NCI-H2196 (cell line): Measurements from ENCODE around the gene LRRN4.
A peak's percentile ranks its signal among the peaks of the same experiment; 100 is the strongest.
"Not testable (repeated sequence)": the region's sequence is repeated elsewhere in the genome, so short reads cannot be mapped to it uniquely, and the experiment has no call there.

Experiments used
- DNase-seq: peaks from one replicate; lab custom pipeline; 2025; ENCODE audit not compliant: unreplicated experiment; lab: John Stamatoyannopoulos, UW

The LRRN4 gene

GRCh38 chr20:6060213-6060612 is 6.4 kb upstream of the LRRN4 start:
- no peak for DNase-seq

GRCh38 chr20:6058684-6059295 is 4.9 kb upstream of the LRRN4 start:
- peak; percentile 63 for DNase-seq

- no peak for DNase-seq
These were observed 3.8 kb upstream of the LRRN4 start for GRCh38 chr20:6057691-6058090.

GRCh38 chr20:6057139-6057538 is 3.3 kb upstream of the LRRN4 start:
- no peak for DNase-seq

- no peak for DNase-seq
These were observed 2.2 kb upstream of the LRRN4 start for GRCh38 chr20:6055981-6056569.

GRCh38 chr20:6055161-6055783 is 1.4 kb upstream of the LRRN4 start:
- DNase-seq: no peak

GRCh38 chr20:6054689-6055051 is 810 bp upstream of the LRRN4 start:
- not testable (repeated sequence) for DNase-seq

GRCh38 chr20:6053064-6053775 is 640 bp downstream of the LRRN4 start:
- no peak for DNase-seq

- DNase-seq: no peak
These were observed 2.4 kb downstream of the LRRN4 start for GRCh38 chr20:6051505-6051904.

GRCh38 chr20:6048391-6048790 is 5.5 kb downstream of the LRRN4 start:
- no peak for DNase-seq

- no peak for DNase-seq
These were observed 7.4 kb downstream of the LRRN4 start for GRCh38 chr20:6046432-6046831.

- DNase-seq: no peak
These were observed 8.3 kb downstream of the LRRN4 start for GRCh38 chr20:6045566-6045965.

- DNase-seq: no peak
These were observed 9.7 kb downstream of the LRRN4 start for GRCh38 chr20:6044115-6044514.

- no peak for DNase-seq
These were observed 12.0 kb downstream of the LRRN4 start for GRCh38 chr20:6041808-6042265.

- DNase-seq: no peak
These were observed 12.7 kb downstream of the LRRN4 start for GRCh38 chr20:6040958-6041807.

GRCh38 chr20:6040540-6040939 is 13.3 kb downstream of the LRRN4 start:
- DNase-seq: no peak

GRCh38 chr20:6039766-6040165 is 14.1 kb downstream of the LRRN4 start:
- DNase-seq: no peak

- DNase-seq: no peak
These were observed 15.6 kb downstream of the LRRN4 start for GRCh38 chr20:6038256-6038655.

- no peak for DNase-seq
These were observed 16.8 kb downstream of the LRRN4 start for GRCh38 chr20:6037082-6037481.

- no peak for DNase-seq
These were observed 17.6 kb downstream of the LRRN4 start for GRCh38 chr20:6036213-6036612.
